HuH-7.5 (cell line): ENCODE data around the gene OR7A5.
"Not testable (repeated sequence)": the region's sequence is repeated elsewhere in the genome, so short reads cannot be mapped to it uniquely, and the experiment has no call there.

ENCODE experiments used
- DNase-seq: peaks from one replicate; pipeline ENCODE4 v3.0.0; 2011; ENCODE audit warnings: low spot score

Gene OR7A5

GRCh38 chr19:14784730-14785101 is 50.3 kb downstream of the OR7A5 start:
- DNase-seq, result not testable (repeated sequence)

GRCh38 chr19:14783410-14783998 is 51.5 kb downstream of the OR7A5 start:
- not testable (repeated sequence) for DNase-seq

DNA sequence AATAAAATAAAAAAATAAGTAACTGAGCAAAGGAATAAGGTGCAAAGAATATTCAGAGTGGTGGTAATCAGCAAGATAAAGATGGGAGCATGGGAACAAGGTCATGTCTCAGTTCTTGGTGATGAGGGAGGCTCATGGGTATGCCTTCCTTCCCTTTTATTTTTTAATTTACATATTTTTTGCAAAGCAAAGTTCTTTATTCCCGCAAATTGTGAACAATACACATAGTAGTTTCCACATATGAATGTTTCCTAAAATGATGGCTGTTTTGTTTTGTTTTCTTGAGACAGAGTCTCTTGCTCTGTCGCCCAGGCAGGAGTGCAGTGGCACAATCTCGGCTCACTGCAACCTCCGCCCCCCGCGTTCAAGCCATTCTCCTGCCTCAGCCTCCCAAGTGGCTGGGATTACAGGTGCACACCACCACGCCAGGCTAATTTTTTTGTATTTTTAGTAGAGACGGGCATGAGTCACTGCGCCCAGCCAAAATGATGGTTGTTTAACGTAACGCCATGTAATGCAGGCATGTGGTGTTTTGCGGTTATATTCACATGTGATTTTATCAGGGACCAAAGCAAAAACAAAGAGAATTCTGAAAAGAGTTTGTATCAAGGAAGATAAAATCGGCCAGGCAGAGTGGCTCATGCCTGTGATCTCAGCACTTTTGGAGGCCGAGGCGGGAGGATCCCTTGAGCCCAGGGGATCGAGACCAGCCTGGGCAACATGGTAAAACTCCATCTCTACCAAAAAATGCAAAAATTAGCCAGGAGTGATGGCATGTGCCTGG is 52.2 kb downstream of the OR7A5 start:
- DNase-seq, result no peak

DNA sequence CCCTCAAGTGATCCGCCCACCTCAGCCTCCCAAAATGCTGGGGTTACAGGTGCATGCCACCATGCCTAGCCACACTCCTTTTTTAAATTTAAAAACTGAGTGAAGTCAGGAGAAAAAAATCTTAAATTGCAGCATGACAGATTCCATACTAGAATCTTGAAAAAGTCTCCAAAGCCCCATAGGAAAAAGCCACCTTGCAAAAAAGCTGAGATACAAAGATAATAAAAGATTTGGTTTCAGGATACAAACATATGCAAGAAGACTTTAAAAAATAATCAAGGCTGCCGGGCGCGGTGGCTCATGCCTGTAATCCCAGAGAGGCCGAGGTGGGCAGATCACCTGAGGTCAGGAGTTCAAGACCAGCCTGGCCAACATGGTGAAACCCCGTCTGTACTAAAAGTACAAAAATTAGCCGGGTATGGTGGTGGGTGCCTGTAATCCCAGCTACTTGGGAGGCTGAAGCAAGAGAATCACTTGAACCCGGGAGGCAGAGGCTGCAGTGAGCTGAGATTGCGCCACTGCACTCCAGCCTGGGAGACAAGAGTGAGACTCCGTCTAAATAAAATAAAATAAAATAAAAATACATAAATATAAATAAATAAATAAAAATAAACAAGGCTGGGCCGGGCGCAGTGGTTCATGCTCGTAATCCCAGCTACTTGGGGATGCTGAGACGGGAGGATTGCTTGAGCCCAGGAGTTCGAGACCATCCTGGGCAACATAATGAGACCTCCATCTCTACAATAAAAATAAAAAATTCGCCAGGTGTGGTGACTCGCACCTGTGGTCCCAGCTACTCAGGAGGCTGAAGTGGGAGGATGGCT is 53.1 kb downstream of the OR7A5 start:
- DNase-seq, result not testable (repeated sequence)

DNA sequence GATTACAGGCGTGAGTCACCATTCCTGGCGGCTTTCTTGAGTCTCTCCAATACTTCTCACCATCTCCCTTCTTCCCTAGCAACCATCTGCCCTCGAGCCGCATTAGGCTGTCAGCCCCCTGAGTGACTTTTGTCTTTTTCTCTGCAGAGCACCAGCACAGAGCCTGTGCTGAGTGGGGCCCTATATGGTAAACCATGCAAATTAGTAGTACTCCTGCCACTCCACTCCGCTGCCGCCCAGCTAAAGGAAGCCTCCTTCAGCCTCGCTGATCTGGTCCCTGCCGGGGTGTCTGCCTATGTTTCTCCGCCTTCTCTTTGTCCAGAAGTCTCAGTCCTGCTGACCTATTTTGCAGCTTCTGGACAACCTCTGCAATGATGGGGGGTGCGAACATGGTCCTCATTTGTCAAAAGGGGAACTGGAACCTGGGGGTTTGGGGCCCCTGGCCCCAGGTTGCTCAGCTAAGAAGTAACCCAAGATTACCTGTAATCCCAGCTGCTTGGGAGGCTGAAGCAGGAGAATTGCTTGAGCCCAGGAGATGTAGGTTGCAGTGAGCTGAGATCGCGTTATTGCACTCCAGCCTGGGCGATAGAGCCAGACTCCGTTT is 54.3 kb downstream of the OR7A5 start:
- DNase-seq, result not testable (repeated sequence)

- no peak for DNase-seq
Measured at GRCh38 chr19:14779151-14779550, 55.8 kb downstream of the OR7A5 start.

DNA sequence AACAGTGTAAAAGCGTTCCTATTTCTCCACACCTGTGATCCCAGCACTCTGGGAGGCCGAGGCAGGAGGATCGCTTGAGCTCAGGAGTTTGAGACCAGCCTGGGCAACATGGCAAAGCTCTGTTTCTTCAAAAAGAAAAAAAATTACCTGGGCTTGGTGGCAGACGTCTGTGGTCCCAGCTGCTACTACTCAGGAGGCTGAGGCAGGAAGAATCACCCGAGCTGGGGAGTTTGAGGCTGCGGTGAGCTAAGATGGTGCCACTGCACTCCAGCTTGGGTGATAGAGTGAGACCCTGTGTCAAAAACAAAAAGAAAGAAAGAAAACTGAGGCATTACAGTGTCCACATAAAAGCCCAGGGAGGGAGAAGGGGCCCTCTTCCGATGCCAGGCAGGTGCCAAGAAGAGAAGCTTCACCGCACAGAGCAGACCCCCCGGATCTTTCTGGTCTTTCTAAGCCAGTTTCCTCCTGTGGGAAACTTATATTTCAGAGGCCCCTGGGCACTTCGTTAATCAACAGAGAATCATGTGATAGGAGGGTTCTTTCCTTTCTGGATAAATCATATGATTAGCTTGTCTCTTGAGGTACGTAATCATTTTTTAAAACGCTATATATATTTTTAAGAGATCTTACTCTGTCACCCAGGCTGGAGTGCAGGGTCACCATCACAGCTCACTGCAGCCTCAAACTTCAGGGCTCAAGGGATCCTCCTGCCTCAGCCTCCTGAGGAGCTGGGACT is 56.7 kb downstream of the OR7A5 start, which contains the start of gene ADGRE2:
TSS of gene ADGRE2 (minus strand) at position 451 of the 736 bp plus-strand sequence. CDS start 1,804 bp downstream, outside the sequence.
- not testable (repeated sequence) for DNase-seq

GRCh38 chr19:14777645-14778044 is 57.3 kb downstream of the OR7A5 start:
- not testable (repeated sequence) for DNase-seq
